Effector CD8-positive, alpha-beta T cell (primary cell): ENCODE results near the gene EIF4G3.
"Not testable (repeated sequence)": the region's sequence is repeated elsewhere in the genome, so short reads cannot be mapped to it uniquely, and the experiment has no call there.

Experiments
- DNase-seq: peaks from one replicate; lab custom pipeline; 2025; lab: John Stamatoyannopoulos, UW

The EIF4G3 gene

DNA sequence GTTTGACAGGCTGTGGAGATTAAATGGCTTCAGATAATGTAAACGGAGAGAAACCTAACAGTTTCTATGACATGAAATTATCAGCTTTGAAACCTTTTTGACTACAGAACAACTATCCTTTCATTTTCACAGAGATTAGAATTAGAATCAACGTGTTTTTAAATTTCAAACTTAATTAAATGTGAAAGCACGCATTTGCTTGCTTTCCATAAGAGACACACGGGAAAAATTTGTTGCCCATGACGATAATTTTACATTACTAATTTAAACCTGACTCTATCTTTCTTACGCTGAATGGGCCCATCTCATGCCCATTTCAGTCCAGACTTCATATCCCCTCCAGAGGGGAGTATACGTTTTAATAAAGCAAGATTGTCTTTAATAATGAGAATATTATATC is 297.9 kb downstream of the EIF4G3 start:
- no peak for DNase-seq

DNA sequence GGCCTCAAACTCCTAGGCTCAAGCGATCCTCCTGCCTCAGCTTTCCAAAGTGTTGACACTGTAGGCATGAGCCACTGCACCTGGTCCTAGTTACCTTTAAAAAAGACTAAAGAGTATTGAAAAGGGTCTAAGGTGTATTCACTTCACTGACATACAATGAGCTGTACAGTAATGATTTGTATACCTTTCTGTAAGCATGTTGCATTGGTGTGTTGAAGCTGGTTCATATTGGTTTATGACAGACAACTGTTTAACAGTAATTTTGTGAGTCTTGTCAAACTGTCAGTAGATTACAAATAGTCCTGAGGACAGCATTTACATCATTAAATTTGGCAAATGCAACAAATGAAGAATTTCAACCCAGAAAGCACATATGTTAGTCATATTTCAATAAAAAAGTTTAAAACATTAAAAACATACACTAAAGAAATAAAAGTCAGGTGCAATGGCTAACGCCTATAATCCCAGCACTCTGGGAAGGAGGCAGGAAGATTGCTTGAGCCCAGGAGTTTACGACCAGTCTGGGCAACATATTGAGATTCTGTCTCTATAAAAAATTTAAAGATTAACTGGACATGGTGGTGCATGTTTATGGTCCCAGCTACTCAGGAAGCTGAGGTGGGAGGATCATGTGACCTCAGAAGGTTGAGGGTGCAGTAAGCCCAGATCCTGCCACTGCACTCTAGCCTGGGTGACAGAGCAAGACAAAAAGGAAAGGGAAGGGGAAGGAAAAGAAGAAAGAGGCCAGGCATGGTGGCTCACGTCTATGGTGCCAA is 301.3 kb downstream of the EIF4G3 start:
- no peak for DNase-seq

DNA sequence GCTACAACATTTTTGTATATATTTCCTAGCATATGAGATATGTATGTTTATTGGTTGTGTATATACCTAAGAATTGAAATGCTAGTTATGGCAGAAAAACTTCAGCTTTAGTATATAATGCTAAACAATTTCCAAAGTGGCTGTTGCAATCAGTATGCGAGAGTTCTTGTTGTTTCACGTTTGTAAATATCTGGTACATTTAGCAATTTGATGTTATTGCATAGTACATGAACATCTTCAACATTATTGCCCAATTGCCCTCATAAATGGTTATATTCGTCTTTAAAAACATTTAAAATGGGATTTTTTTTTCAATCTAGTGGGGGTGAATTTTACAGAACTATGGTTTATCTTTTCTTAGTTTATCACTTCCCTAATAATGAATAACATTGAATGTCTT is 303.4 kb downstream of the EIF4G3 start:
- DNase-seq: no peak

DNA sequence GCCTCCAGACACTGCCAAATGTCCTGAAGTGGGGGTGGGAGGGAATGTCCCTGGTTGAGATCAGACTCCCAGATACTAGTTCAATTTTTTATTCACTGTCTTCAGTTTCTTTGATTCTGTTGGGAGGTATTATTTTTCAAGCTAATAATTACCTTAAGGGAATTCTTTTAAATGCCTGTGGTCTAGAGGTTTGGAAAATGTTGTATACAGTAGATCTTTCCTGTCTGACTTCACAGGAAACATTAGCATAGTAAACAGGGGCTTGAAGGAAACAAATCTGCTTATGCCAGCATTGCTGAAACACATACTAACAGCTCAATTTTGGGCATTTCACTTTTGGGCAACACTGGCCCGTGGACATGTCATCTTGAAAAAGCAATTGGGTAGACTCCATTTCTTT is 305.3 kb downstream of the EIF4G3 start:
- no peak for DNase-seq

DNA sequence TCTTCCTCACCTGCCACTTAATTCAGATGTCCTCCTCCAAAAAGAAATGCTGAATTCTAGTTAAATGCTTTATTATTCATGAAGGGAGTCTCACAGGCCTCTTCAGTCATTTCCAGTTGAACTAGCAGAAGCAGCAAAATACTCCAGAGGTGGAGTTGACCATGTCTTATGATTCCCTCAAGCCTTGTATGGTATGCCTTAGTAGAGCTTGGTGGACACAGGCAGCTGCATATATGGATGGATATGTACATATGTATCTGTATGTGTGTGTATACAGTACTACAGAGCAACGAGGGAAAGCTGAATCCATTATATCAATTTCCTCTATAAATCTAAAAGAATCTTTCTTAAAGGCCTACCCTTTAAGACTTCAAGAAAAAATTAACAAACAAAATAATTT is 306.0 kb downstream of the EIF4G3 start:
- no peak for DNase-seq

DNA sequence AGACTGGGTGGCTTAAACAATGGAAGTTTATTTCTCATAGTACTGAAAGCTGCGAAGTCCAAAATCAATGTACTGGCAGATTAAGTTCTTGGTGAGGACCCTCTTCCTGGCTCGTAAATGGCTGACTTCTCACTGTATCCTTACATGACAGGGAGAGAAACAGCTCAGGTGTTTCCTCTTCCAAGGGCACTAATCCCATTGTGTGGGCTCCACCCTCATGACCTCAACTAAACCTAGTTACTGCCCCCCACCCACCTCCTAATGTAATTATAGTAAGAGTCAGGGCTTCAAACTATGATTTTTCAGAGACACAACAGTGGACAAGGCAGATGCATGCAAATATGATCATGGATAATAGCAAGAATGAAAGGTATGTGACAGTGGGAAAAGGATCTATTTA is 308.4 kb downstream of the EIF4G3 start:
- no peak for DNase-seq

DNA sequence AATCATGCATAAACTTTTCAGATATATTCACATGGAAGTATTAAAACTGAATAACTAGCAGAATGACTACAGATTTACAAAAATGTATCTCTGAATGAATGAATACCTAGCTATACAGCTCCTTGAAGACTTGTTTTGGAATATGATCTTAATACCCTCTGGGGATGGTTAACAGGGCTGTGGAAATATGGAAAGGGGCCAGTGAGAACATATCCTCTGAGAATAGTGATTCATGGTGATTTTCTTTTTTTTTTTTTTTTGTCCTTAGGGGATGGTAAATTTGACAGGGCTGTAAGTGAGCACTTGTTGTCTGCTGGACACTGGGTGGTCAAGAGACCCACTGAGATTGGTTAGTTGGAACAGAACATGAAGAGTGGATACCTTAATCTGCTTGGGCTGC is 308.9 kb downstream of the EIF4G3 start:
- DNase-seq: no peak

DNA sequence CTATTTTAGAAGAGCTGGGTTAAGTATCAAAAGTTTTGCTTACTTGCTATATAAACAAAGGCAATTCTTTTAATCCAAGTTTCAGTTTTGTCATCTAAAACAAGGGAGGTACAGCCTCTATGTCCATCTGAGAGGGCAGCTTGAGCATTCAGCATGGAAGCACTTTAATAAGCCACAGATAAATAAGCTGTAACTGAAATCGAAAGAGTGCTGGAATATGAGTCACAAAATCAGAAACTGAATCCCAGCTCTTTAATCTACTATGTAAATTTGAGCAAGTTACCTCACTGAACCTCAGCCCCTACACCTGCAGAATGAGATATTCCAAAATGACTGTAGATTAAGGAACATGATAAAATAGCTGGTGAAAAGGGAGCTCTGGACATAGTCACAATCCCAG is 309.6 kb downstream of the EIF4G3 start:
- no peak for DNase-seq

DNA sequence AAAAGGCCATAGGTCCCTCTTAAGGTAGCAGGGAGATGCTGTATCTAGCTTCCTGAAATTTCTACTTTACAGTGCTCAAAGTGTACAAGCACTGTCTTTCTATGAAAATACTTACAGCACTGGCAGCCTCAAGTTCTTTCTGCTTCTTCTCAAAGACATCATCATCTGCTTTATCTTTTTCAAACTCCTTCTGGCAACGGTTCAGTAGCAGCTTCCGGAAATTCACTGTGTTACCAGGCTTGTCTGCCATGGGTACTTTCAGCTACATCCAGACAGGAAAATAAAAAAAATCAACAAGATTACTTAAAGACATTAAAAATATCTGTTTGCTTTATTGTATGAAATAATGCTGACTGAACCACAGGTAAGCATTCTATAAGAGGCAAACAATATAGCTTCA is 311.7 kb downstream of the EIF4G3 start:
- no peak for DNase-seq

DNA sequence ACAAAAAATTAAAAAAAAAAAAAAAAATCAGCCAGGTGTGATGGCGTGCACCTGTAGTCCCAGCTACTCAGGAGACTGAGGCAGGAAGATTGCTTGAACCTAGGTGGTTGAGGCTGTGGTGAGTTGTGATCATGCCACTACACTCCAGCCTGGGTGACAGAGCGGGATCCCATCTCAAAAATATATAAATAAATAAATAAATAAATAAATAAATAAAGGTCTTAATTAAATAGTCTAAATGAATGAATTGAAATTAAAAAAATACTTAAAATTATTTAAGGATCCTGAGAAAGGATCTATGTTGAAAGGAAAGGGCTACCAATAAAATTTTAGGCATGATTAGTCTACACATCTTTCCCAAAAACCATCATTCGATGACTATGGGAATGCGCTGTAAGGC is 322.2 kb downstream of the EIF4G3 start:
- DNase-seq: no peak

DNA sequence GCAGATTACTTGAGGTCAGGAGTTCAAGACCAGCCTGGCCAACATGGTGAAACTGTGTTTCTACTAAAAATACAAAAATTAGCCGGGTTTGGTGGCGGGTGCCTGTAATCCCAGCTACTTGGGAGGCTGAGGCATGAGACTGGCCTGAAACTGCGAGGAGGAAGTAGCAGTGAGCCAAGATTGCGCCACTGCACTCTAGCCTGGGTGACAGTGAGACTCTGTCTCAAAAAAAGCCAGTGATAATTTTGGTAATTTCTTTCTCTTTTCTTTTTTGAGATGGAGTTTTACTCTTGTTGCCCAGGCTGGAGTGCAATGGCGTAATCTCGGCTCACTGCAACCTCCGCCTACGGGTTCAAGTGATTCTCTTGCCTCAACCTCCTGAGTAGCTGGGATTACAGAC is 324.9 kb downstream of the EIF4G3 start:
- not testable (repeated sequence) for DNase-seq

DNA sequence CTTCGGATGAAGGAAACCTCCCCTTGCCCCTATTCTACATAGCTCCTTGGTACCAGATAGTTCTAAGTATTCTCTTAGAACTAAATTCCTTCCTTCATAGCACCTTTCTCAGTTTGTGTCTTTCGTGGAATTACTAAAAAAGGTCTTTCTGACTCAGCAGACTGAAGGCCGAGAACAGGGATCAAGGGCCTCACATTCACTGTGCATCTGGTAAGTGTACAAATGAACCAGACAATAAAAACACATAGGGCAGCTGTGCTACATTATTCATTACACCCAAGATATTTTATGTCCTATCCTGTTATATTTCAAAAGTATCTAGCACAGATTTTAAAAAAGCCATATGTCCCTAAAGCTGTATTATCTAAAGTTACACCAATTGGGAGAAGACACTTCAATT is 326.7 kb downstream of the EIF4G3 start:
- DNase-seq: no peak

DNA sequence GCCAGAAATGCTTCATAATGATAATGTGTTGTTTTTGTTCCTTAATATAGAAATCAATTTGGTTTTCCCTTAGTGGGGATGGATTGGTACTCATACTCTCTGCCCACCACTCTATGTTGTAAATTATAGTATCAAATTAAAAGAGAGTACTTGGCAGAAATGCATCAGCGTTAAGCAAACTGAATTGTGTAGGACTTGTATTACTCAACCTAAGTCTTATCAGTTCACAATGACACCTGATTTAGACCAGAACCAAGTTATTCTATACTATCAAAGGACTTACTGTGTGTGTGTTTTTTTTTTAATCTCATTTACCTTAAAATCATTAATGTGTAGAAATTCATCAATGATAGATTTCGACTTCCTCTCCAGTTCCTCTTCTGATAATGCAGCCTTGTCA is 327.6 kb downstream of the EIF4G3 start:
- no peak for DNase-seq

DNA sequence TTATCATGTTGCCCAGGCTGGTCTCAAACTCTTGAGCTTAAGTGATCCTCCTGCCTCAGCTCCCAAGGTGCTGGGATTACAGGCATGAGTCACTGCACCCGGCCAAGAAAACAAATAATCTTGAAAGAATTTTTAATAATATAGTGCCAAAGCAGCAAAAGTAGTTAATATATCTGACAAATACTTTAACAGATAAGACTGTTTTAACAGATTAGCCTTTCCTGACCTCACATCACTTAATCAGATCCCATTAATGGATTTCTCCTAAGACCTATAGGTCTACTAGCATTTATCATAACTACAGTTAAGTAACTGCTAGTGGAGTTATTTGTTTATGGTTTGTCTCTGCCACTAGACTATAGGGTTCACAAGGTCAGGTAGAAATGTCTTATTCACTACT is 328.5 kb downstream of the EIF4G3 start:
- no peak for DNase-seq

DNA sequence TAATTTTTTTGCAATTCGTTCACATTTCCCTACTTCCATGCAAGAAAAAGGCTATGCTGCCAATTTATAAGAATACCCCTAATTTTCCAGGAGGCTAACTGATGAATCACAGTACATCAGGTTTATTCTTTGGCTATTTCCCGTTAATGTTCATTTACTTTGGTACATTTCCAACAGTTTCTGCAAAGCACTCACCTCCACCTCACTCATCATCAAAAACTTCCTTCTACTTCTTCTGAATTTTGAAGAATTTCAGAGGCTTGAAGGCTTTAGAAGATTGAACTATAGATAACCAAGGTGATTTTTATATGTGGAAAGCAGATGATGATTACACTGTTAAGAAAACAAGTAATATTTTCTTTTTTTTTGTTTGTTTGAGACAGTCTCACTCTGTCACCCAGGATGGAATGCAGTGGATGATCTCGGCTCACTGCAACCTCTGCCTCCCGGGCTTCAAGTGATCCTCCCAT is 329.1 kb downstream of the EIF4G3 start:
- no peak for DNase-seq

DNA sequence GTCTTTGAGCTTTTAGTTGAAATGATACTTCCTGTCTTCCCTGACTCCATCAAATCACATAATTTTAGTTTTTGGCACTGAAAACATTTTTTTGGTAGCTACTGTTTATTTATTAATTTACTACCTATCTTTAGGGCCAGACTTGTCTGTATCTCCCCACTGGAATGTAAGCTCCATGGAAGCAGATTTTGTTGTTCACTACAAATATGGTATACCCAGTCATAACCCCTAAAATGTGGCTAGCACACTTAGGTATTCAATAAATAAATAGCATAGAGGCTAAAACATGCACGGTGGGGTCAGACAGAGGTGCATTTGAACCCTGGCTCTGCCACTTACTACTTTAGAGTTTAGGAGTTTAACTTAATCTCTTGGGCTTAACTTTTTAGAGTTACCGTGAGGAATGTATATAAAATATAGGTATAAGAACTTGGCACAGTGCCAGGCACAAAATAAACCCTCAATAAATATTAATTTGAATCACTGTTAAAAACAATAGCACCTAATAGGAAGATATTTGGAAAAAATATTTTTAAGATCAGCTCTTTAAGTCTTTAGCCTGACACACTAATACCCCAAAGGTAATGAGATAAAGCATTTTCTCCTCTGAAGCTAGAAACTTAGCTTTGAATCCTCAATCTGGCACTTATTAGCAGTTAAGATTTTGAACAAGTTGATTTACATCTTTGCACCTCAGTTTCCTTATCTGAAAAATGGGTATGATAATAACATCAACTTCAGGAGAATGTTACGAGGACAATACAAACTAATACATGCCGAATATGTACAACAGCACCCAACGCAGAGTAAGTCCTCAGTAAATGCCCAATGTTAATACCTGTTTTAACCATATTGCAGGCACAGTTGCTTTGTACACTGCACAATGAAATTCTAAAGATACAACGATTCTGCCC is 330.0 kb downstream of the EIF4G3 start:
- DNase-seq: no peak

DNA sequence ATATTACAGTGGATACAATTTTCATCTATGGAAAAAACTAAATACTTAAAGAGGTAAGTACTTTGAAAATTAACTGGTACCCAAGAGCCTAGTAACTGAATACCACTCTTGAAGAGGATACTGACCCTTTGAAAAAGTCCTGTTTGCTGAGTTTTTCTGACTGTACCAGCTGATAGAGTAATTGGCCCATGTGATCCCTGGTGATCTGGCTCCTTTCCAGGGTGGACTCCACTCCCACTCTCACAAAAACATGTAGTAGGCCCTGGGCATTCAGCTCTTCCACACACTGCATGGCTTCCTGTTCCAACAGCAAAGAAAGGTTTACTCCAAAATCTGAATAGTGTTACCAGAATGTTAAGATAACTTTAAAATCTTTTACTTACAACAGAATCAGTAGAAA is 336.0 kb downstream of the EIF4G3 start:
- DNase-seq: no peak

DNA sequence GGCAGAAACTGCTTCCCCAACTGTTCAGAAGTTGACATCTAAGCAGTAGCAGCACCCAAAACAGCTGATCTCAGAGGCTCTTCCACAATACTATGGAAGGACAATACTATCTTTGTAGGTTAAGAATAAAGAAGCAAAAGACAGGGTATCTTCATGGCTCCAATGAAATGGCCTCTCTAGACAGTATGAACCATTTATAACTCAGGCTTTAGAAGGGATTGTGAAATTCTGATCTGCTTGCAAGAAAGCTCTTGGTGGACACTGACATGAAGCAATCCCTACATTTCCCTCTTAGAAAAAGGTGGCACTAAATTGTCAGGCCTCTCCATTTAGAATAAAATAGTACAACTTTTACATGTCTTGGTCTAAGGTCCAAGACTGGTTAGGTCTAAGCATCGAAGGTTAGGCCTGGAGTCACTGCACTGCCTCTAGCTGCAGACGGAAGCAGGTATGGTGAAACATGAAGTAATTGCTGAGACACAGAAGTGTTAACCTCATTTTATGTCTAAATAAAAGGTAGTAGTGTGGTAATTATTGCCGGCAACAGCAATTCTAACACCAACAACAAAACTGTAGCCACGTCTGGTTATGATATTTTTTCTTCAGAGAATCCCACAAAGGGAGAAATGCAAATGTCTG is 339.0 kb downstream of the EIF4G3 start:
- no peak for DNase-seq

DNA sequence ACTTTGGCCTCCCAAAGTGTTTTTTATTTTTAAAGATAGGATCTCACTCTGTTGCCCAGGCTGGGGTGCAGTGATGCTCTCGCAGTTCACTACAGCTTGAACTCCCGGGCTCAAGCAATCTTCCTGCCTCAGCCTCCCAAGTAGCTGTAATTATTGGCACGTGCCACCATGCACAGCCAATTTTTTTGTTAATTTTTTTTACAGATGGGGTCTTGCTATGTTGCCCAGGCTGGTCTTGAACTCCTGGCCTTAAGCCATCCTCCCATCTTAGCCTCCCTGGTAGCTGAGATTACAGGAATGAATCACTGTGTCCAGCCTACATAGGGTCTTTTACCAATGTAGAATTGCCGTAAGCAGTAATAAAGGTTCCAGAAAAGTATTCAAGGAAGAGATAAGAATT is 340.5 kb downstream of the EIF4G3 start:
- DNase-seq: no peak

DNA sequence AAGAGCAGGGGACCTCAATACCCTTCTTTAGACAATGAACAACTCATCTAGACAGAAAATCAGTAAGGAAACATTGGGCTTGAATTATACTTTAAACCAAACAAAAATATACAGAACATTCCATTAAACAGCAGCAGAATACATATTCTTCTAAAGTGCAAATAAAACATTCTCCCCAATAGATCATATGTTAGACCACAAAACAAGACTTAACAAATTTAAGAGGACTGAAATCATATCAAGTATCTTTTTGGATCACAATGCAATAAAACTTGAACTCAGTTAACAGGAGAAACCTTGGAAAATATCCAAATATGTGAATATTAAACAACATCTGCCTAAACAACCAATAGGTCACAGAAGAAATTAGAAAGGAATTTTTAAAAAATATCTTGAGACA is 341.9 kb downstream of the EIF4G3 start:
- DNase-seq: no peak

DNA sequence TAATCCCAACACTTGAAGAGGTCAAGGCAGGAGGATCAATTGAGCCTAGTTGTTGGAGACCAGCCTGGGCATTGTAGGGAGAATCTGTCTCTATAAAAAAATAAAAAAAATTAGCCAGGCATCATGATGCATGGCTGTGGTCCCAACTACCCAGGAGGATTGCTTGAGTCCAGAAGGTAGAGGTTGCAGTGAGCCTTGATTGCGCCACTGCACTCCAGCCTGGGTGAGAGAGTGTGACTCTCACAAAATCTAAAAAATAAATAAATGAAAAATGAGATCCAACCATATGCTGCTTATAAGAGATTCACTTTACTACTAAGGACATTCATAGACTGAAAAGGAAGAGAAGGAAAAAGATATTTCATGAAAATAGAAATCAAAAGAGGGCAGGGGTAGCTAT is 342.5 kb downstream of the EIF4G3 start:
- DNase-seq: no peak

DNA sequence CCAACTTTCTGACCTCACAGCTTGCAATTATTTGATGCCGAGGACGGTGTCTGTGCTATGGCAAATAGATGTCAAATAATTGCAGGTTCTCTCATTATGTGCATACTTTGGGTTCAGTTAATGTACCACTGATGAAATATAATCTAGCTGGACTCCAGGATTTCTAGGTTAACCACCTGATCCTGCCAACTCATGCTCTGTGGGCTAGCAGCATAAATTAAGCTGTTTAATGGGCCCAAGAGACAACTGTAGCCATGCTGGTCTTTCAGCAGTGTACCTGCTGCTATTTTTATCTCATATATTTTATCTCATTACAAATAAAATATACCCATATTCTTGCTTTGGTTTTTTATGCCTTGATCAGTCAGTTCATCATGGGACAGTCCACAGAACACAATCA is 346.3 kb downstream of the EIF4G3 start:
- DNase-seq: no peak

DNA sequence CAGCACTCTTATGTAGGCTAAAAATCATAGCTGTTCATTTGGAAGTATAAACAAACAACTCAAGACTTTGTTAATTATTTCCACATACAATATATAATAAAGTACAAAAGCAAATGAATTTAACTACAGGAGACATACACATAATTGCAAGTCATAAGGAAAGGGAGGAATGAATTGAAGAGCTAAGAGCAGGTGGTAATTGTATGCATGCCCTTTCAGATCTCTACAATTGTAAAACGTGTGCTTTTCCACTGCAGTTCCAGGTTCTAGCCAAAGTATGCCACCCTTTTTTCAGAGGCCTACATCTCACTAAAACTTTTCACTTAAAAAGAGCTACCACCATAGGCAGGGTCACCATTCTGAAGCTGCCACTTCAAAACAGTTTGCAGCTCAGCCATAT is 346.8 kb downstream of the EIF4G3 start:
- DNase-seq: no peak
